PFSK-1 (cell line): Measurements from ENCODE around the gene XAB2.

ENCODE experiments used
- POLR2AphosphoS5 ChIP-seq: IDR thresholded peaks from 2 replicates; pipeline ENCODE4 v1.6.1; 2012; ENCODE audit warnings: low read depth, mild to moderate bottlenecking, control low read depth, low read length, moderate library complexity
- REST ChIP-seq, 2 experiments: IDR thresholded peaks; 2 replicates each; pipeline versions ENCODE4 v1.6.1 to v1.8.0; 2011 to 2012; ENCODE audit warnings: low read depth in 2 of 2, low read length in 2 of 2, control low read depth in 1 of 2, inconsistent platforms in 1 of 2, mild to moderate bottlenecking in 1 of 2, moderate library complexity in 1 of 2; ENCODE audit not compliant: insufficient read depth in 1 of 2

- TF ChIP-seq REST (IDR thresholded peaks at IDR 0.05; ENCODE audit: insufficient read depth in 1 of 2, low read depth in 2 of 2, low read length in 2 of 2): no peak
- TF ChIP-seq POLR2AphosphoS5: no peak
Measured at GRCh38 chr19:7589822-7590221, 39.5 kb downstream of the XAB2 start.
